Activated B cell treated with CpG ODN at 0.5 μM for 24 hours (primary cell): ENCODE results near the gene PIP5K1B. TPM values are rescaled to one million over a fixed set of nuclear protein-coding genes. Genes with fewer than 3 reads are reported as not detected.

Experiments
- ATAC-seq: fragments of 200-7000 bp; cut with Tn5 transposase; one replicate; pipeline ENCODE4 v1.10.0; 2021; ENCODE audit warnings: low read depth, mild to moderate bottlenecking, moderate library complexity
- CTCF ChIA-PET: fragments of 350-600 bp; sonication (Branson Sonifier 250); formaldehyde crosslinking; loops from one replicate; lab custom pipeline; 2021; ENCODE audit warnings: antibody characterized with exemption; lab: Charles Lee
- POLR2A ChIA-PET: fragments of 350-600 bp; sonication (Branson Sonifier 250); formaldehyde crosslinking; loops from one replicate; lab custom pipeline; 2021; ENCODE audit warnings: antibody characterized with exemption; lab: Charles Lee
- DNase-seq: peaks from one replicate; pipeline ENCODE4 v3.0.0; 2022
- H3K27ac Mint-ChIP-seq: one replicate; pipeline ENCODE4 v1.8.0; 2020; ENCODE audit warnings: mixed read lengths
- H3K27me3 Mint-ChIP-seq: one replicate; pipeline ENCODE4 v1.8.0; 2021; ENCODE audit warnings: mixed read lengths
- H3K36me3 Mint-ChIP-seq: one replicate; pipeline ENCODE4 v1.8.0; 2021; ENCODE audit warnings: low read depth, mixed read lengths
- H3K4me1 Mint-ChIP-seq: one replicate; pipeline ENCODE4 v1.8.0; 2021; ENCODE audit warnings: mixed read lengths
- H3K4me3 Mint-ChIP-seq: one replicate; pipeline ENCODE4 v1.8.0; 2020; ENCODE audit warnings: mild to moderate bottlenecking, mixed read lengths
- H3K9me3 Mint-ChIP-seq: one replicate; pipeline ENCODE4 v1.8.0; 2020; ENCODE audit warnings: mixed read lengths
- CTCF ChIP-seq: fragments of 200-600 bp; IDR thresholded peaks from one replicate; pipeline ENCODE4 v1.8.0; 2022; ENCODE audit warnings: antibody characterized with exemption, mild to moderate bottlenecking
- intact Hi-C: fragments of 100-400 bp; cut with micrococcal nuclease; formaldehyde crosslinking; loops from one replicate; pipeline ENCODE4 v1.15.1; 2024
- total RNA-seq: library from RNA; stranded (reverse); gene quantifications from 2 replicates; pipeline ENCODE4 v1.2.3, GENCODE V29; 2022

The PIP5K1B gene
- total RNA-seq, 1 donor from 2014 or later = 22.0 TPM

- no peak for TF ChIP-seq CTCF
- H3K36me3 Mint-ChIP-seq = peaks cover 44% of the 10 kb centered on the region
- no peaks in the 10 kb centered on the region for H3K4me1 Mint-ChIP-seq
- H3K27me3 Mint-ChIP-seq = no peaks in the 10 kb centered on the region
- no peak overlapping the region for H3K27ac Mint-ChIP-seq
- ATAC-seq (no peak), DNase-seq (no peak)
- CTCF ChIA-PET = no interaction called here
- no peaks in the 10 kb centered on the region for H3K9me3 Mint-ChIP-seq
- intact Hi-C loops = loop anchor here (2.0 kb wide), 1 partner anchor 14 kb away; no protein-coding TSS in a partner anchor
- POLR2A ChIA-PET = no interaction called here
- H3K4me3 Mint-ChIP-seq = no peak overlapping the region
Measured at GRCh38 chr9:68819065-68819464, 114.0 kb downstream of the PIP5K1B start.

GRCh38 chr9:68821911-68822310 is 116.9 kb downstream of the PIP5K1B start:
- DNase-seq = no peak
- H3K4me3 Mint-ChIP-seq = no peak overlapping the region
- CTCF ChIA-PET = no interaction called here
- TF ChIP-seq CTCF = no peak
- no peaks in the 10 kb centered on the region for H3K9me3 Mint-ChIP-seq
- no peaks in the 10 kb centered on the region for H3K27me3 Mint-ChIP-seq
- POLR2A ChIA-PET = no interaction called here
- no peak overlapping the region for H3K27ac Mint-ChIP-seq
- peaks cover 55% of the 10 kb centered on the region for H3K36me3 Mint-ChIP-seq
- intact Hi-C loops = no loop called here
- ATAC-seq = no peak
- H3K4me1 Mint-ChIP-seq = no peaks in the 10 kb centered on the region

DNA sequence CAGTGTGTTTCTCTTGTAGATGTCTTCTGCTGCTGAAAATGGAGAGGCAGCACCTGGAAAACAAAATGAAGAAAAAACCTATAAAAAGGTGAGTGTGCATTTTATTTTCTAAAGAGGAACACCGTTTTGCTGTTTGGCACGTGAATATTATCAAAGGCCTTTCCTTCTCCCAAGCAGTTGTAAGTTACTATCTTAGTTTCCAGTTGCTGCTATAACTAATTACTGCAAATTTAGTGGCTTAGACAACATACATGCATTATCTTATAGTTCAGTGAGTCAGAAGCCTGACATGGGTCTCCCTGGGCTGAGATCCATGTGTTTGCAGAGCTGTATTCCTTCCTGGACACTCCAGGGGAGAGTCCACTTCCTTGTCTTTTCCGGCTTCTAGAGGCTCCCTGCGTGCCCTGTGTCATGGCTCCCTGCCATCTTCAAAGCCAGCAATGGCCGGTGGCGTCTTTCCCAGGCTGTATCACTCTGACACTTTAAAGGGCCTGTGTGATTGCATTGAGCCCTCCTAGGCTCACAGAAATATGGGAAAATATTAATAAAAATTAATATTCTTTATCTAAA is 117.6 kb downstream of the PIP5K1B start:
- no peak overlapping the region for H3K4me3 Mint-ChIP-seq
- peaks cover 55% of the 10 kb centered on the region for H3K36me3 Mint-ChIP-seq
- no peak for ATAC-seq
- no peaks in the 10 kb centered on the region for H3K9me3 Mint-ChIP-seq
- intact Hi-C loops = no loop called here
- DNase-seq = no peak
- TF ChIP-seq CTCF = no peak
- no peak overlapping the region for H3K27ac Mint-ChIP-seq
- no peaks in the 10 kb centered on the region for H3K4me1 Mint-ChIP-seq
- POLR2A ChIA-PET = no interaction called here
- CTCF ChIA-PET = no interaction called here
- no peaks in the 10 kb centered on the region for H3K27me3 Mint-ChIP-seq

GRCh38 chr9:68825762-68826472 is 120.9 kb downstream of the PIP5K1B start:
- POLR2A ChIA-PET = no interaction called here
- ATAC-seq (no peak), DNase-seq (no peak)
- H3K27ac Mint-ChIP-seq = no peak overlapping the region
- H3K4me3 Mint-ChIP-seq = no peak overlapping the region
- TF ChIP-seq CTCF = no peak
- H3K27me3 Mint-ChIP-seq = no peaks in the 10 kb centered on the region
- CTCF ChIA-PET = no interaction called here
- peaks cover 49% of the 10 kb centered on the region for H3K36me3 Mint-ChIP-seq
- intact Hi-C loops = no loop called here
- H3K9me3 Mint-ChIP-seq = no peaks in the 10 kb centered on the region
- H3K4me1 Mint-ChIP-seq = no peaks in the 10 kb centered on the region

- POLR2A ChIA-PET = no interaction called here
- H3K27ac Mint-ChIP-seq = no peak overlapping the region
Measured at GRCh38 chr9:68827837-68828744, 123.1 kb downstream of the PIP5K1B start.

More at GRCh38 chr9:68827837-68828744, 123.1 kb downstream of the PIP5K1B start:
- H3K4me3 Mint-ChIP-seq = no peak overlapping the region
- H3K4me1 Mint-ChIP-seq = no peaks in the 10 kb centered on the region
- H3K27me3 Mint-ChIP-seq = no peaks in the 10 kb centered on the region
- CTCF ChIA-PET = no interaction called here
- H3K9me3 Mint-ChIP-seq = no peaks in the 10 kb centered on the region
- no peak for ATAC-seq
- DNase-seq = no peak
- intact Hi-C loops = no loop called here
- TF ChIP-seq CTCF = no peak
- peaks cover 49% of the 10 kb centered on the region for H3K36me3 Mint-ChIP-seq
